Activated naive CD4-positive, alpha-beta T cell treated with anti-CD3 and anti-CD28 coated beads for 36 hours (primary cell): ENCODE results near the gene XPO4. TPM values are rescaled to one million over a fixed set of nuclear protein-coding genes. Genes with fewer than 3 reads are reported as not detected.

Source experiments
- CTCF ChIA-PET: fragments of 350-600 bp; sonication (Branson Sonifier 250); formaldehyde crosslinking; loops from one replicate; lab custom pipeline; 2021; ENCODE audit warnings: antibody characterized with exemption; lab: Charles Lee
- DNase-seq: peaks from one replicate; pipeline ENCODE4 v3.0.0-alpha.2; 2020
- H3K27ac Mint-ChIP-seq: one replicate; pipeline ENCODE4 v1.8.0; 2021; ENCODE audit warnings: mild to moderate bottlenecking, mixed read lengths
- H3K27me3 Mint-ChIP-seq: one replicate; pipeline ENCODE4 v1.8.0; 2021; ENCODE audit warnings: low read depth, mixed read lengths
- H3K36me3 Mint-ChIP-seq: one replicate; pipeline ENCODE4 v1.8.0; 2021; ENCODE audit warnings: low read depth, mixed read lengths
- H3K4me1 Mint-ChIP-seq: one replicate; pipeline ENCODE4 v1.8.0; 2021; ENCODE audit warnings: low read depth, mixed read lengths
- H3K4me3 Mint-ChIP-seq: one replicate; pipeline ENCODE4 v1.8.0; 2021; ENCODE audit warnings: mild to moderate bottlenecking, moderate library complexity, mixed read lengths
- H3K9me3 Mint-ChIP-seq: one replicate; pipeline ENCODE4 v1.8.0; 2021; ENCODE audit warnings: mixed read lengths
- intact Hi-C: fragments of 100-400 bp; cut with micrococcal nuclease; formaldehyde crosslinking; loops from one replicate; pipeline ENCODE4 v1.15.1; 2023
- total RNA-seq, 2 experiments: library from RNA; stranded (reverse); gene quantifications; one replicate each; pipeline ENCODE4 v1.2.3, GENCODE V29; 2021

Gene XPO4
- total RNA-seq, 2 experiments from 2014 or later: 20.4 to 21.2 TPM

DNA sequence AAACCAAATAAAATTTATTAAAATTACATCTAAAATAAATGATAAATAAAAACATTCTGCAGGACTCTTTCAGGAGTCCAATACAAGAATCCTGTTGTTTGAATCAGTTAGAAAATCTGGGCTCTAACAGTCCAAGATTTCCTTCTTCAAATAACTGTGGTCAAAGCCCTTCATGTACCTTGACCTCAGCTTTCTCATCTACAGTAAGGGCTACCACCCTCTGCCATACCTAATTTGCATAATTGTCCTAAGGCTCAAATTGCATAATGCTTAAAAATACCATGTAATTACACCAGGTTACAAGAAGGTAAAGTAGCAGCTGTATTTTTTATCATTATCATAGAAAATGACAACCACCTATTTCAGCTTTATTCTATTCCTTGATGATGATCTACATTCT, 54.3 kb downstream of the XPO4 start:
- Mint-ChIP-seq H3K4me3 (no peak overlapping the region), H3K4me1 (no peaks in the 10 kb centered on the region), H3K27me3 (no peaks in the 10 kb centered on the region), H3K9me3 (no peaks in the 10 kb centered on the region), H3K27ac (no peak overlapping the region), H3K36me3 (no peaks in the 10 kb centered on the region)
- intact Hi-C loops: no loop called here
- DNase-seq: no peak
- CTCF ChIA-PET: interaction anchor here (0.8 to 3.9 kb wide), 3 partner anchors 16 to 126 kb away, joined by 3 to 18 read pairs (median 3); no protein-coding TSS in a partner anchor

DNA sequence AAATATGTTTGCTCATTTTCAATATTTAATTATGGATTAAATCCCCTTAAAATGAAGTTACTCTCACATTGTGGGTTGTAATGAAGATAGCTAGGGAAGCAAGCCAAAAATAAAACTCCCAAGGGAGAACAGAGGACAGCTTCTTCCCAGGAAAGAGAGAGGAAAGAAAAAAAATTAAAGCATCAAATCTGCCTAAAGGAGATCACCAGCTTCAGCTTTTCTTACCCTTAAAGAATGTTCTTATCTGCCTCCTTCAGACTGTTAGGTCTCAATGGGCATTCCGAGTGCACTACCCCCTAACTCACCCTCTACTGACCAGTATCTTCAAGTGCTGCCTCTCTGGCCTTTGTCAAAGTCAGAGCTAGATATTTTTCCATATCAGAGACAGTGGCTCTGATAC, 55.2 kb downstream of the XPO4 start:
- CTCF ChIA-PET: interaction anchor here (1.6 to 3.9 kb wide), 2 partner anchors 16 to 18 kb away, joined by 3 to 18 read pairs; no protein-coding TSS in a partner anchor
- no peak overlapping the region for H3K27ac Mint-ChIP-seq
- H3K9me3 Mint-ChIP-seq: no peaks in the 10 kb centered on the region
- no peak for DNase-seq
- H3K4me3 Mint-ChIP-seq: no peak overlapping the region
- H3K36me3 Mint-ChIP-seq: peaks cover 4% of the 10 kb centered on the region
- no peaks in the 10 kb centered on the region for H3K4me1 Mint-ChIP-seq
- H3K27me3 Mint-ChIP-seq: no peaks in the 10 kb centered on the region
- intact Hi-C loops: no loop called here

DNA sequence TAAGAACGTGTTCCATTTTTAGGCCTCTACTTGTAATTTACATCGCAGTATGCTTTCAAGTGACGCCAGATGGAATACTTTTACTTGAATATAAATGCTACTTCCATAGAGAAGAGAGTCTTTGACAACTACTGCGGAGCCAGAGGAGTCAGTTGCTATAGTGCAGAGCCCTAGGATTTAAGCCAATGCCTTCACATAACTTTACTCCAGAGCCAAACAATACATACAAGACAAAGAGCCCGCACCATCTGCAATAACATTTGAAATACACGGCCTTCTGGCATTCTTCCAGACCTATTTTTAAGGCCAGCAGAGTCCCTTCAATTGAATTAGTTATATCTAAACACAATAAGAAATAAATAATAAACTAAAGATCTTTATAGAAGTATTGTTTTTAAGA, 59.4 kb downstream of the XPO4 start:
- no peak overlapping the region for H3K4me3 Mint-ChIP-seq
- no peaks in the 10 kb centered on the region for H3K27me3 Mint-ChIP-seq
- CTCF ChIA-PET: interaction anchor here (3.6 kb wide), 1 partner anchor 14 kb away, joined by 21 read pairs; no protein-coding TSS in a partner anchor
- intact Hi-C loops: no loop called here
- H3K36me3 Mint-ChIP-seq: peaks cover 24% of the 10 kb centered on the region
- H3K9me3 Mint-ChIP-seq: no peaks in the 10 kb centered on the region
- no peak overlapping the region for H3K27ac Mint-ChIP-seq
- peaks cover 2% of the 10 kb centered on the region for H3K4me1 Mint-ChIP-seq
- DNase-seq: no peak

DNA sequence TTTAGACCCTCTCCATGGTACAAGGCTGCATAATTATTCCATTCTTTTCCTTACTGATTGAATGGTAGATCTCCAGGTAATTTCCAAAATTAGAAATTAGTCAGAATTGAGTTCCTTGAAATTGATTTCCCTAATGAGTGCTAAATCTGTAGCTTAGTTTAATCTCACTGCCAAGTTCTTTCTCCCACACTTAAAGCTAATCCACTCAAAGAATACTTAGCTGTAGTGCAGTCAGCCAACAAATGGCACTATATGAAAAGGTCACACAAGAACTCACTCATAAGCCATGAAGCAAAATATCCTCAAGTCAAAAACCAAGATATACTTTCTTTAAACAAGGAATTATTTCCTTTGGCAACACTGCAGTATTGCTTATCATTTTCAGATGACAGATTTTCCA, 62.0 kb downstream of the XPO4 start:
- no peak for DNase-seq
- H3K36me3 Mint-ChIP-seq: peaks cover 38% of the 10 kb centered on the region
- H3K9me3 Mint-ChIP-seq: no peaks in the 10 kb centered on the region
- intact Hi-C loops: no loop called here
- CTCF ChIA-PET: interaction anchor here (1.3 to 3.6 kb wide), 4 partner anchors 8 to 345 kb away, joined by 3 to 21 read pairs (median 4); no protein-coding TSS in a partner anchor
- H3K27ac Mint-ChIP-seq: no peak overlapping the region
- H3K27me3 Mint-ChIP-seq: no peaks in the 10 kb centered on the region
- H3K4me1 Mint-ChIP-seq: peaks cover 2% of the 10 kb centered on the region
- no peak overlapping the region for H3K4me3 Mint-ChIP-seq

DNA sequence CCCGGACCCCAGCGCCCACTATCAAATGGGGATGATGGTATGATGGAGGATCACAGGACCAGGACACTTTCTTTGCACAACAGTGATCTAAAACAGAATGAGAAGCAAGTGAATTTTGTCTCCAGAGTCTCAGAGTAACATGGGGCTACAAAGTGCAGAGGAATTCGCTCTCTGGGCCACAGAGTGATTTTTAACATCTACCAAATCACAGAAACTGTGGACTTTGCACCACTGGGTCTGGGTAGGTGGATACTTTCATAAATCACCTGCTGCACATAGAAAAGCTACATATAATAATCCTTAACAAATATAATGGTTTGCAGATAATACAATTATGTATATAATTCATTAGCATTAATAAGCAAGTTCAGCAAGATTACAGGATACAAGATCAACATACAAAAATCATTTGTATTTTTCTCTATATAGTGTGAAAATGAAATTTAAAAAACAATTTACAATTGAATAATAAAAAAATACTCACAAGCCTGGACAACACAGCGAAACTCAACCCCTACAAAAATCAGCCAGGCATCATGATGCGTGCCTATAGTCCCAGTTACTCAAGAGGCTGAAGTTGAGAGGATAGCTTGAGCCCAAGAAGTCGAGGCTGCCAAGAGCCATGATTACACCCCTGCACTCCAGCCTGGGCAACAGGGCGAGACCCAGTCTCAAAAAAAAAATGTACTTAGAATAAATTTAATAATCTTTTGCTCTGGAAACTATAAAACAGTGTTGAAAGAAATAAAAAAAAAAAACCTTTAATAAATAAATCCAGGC, 68.5 kb downstream of the XPO4 start:
- Mint-ChIP-seq H3K9me3 (no peaks in the 10 kb centered on the region), H3K4me3 (no peak overlapping the region), H3K27me3 (no peaks in the 10 kb centered on the region), H3K4me1 (no peaks in the 10 kb centered on the region), H3K36me3 (peaks cover 26% of the 10 kb centered on the region), H3K27ac (no peak overlapping the region)
- CTCF ChIA-PET: interaction anchor here (0.7 kb wide), 1 partner anchor 54 kb away, joined by 3 read pairs; no protein-coding TSS in a partner anchor
- DNase-seq: no peak
- intact Hi-C loops: no loop called here

DNA sequence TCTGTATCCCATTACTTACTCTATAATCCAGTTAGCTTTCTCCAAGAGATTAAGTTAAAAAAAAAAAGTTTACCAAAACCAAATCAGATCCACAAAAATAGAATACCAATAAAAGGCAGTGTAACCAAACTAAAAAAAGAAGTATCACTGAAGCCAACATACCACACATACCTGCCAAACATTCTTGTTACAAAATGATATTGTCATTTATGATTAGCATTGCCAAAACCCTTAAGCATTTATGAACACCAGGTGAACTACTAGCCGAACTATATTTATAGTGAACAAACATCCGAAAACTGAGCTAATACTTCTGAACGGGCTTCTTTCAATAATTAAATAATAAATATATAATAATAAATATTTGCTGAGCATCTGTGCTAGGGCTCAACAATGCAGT, 69.7 kb downstream of the XPO4 start:
- H3K9me3 Mint-ChIP-seq: no peaks in the 10 kb centered on the region
- DNase-seq: no peak
- CTCF ChIA-PET: interaction anchor here (0.7 kb wide), 1 partner anchor 8 kb away, joined by 3 read pairs; no protein-coding TSS in a partner anchor
- H3K4me1 Mint-ChIP-seq: peaks cover 6% of the 10 kb centered on the region
- peaks cover 24% of the 10 kb centered on the region for H3K36me3 Mint-ChIP-seq
- H3K27ac Mint-ChIP-seq: no peak overlapping the region
- no peaks in the 10 kb centered on the region for H3K27me3 Mint-ChIP-seq
- intact Hi-C loops: no loop called here
- no peak overlapping the region for H3K4me3 Mint-ChIP-seq

DNA sequence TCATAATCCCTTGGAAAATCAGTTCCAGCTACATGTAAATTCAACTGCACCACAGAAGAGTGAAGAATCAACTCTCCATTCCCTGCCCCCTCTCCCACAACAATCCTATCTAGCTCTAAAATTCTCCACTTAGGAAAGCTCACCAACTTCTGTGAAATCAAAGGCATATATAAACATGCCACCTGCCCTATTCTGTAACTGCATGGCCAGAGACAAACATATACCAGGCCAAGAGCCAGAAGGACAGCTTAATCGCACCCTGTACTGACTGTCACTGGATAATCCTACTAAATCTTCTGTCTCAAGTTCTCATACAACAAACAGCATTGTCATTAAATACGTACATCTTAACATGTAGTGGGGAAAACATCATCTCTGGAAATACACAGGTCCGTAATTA, 70.6 kb downstream of the XPO4 start:
- CTCF ChIA-PET: interaction anchor here (0.9 kb wide), 1 partner anchor 17 kb away, joined by 3 read pairs; no protein-coding TSS in a partner anchor
- DNase-seq: no peak
- intact Hi-C loops: no loop called here
- H3K36me3 Mint-ChIP-seq: peaks cover 16% of the 10 kb centered on the region
- H3K4me1 Mint-ChIP-seq: peaks cover 6% of the 10 kb centered on the region
- H3K27ac Mint-ChIP-seq: no peak overlapping the region
- no peaks in the 10 kb centered on the region for H3K27me3 Mint-ChIP-seq
- H3K9me3 Mint-ChIP-seq: no peaks in the 10 kb centered on the region
- H3K4me3 Mint-ChIP-seq: no peak overlapping the region

DNA sequence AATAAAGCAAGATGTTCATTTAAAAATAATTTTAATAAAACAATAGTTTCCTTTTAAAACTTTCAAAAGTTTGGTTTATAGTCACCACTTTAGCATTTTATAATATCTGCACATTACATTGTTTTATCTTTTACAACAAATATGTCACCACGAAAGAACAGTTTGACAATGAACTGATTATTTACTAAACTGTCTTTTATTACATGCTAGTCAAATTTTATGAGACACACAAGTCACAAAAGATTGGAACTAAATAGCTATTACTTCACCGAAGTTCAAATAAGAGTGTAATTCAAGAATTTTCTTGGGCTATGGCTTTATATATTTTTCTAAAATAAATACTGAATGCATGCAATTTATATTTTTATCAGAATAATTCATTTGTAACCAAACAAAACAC, 71.3 kb downstream of the XPO4 start:
- no peaks in the 10 kb centered on the region for H3K27me3 Mint-ChIP-seq
- peaks cover 6% of the 10 kb centered on the region for H3K4me1 Mint-ChIP-seq
- no peaks in the 10 kb centered on the region for H3K9me3 Mint-ChIP-seq
- CTCF ChIA-PET: interaction anchor here (0.9 kb wide), 1 partner anchor 18 kb away, joined by 3 read pairs; no protein-coding TSS in a partner anchor
- no peak for DNase-seq
- H3K36me3 Mint-ChIP-seq: peaks cover 13% of the 10 kb centered on the region
- no peak overlapping the region for H3K4me3 Mint-ChIP-seq
- no peak overlapping the region for H3K27ac Mint-ChIP-seq
- intact Hi-C loops: no loop called here

DNA sequence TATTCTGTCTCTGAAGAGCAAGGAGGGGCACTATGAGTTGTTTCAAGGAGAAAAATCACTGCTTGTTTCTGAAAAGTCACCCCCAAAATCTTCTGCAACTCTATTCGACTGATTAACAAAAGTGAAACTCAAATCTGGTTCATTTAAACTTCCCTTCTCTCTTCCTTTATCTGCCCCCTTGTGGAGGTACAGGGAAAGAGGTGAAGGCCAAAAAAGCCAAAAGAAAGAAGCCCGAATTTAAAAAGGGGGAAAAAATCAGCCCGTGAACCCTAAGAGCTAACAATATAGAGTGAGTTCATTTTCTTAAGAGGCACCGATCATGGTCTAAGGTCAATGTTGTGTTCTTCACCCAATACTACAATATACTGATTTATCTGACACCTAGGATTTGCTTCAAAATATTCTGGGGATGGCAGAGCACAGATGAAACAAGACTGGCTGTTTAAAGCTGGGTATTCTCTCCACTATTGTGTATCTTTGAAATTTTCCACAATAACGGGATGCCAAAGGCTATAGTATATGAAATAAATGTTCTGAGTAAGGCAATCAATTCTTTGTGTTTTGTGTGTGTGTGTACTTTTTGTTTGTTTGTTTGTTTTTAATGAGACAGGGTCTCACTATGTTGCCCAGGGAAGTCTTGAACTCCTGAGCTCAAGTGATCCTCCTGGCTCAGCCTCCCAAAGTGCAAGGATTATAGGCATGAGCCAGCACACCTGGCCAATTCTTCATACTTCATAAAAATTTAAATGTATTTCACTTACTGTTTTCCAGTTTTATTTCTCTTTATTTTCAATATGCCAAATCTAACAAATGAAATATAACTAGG, 73.8 kb downstream of the XPO4 start:
- Mint-ChIP-seq H3K27ac (no peak overlapping the region), H3K9me3 (no peaks in the 10 kb centered on the region), H3K27me3 (no peaks in the 10 kb centered on the region), H3K36me3 (peaks cover 7% of the 10 kb centered on the region), H3K4me1 (peaks cover 6% of the 10 kb centered on the region), H3K4me3 (no peak overlapping the region)
- intact Hi-C loops: loop anchor here (1.0 to 2.0 kb wide), 7 partner anchors 56 to 646 kb away; partner anchors contain the start of gene EEF1AKMT1
- DNase-seq: peak; percentile 47
- CTCF ChIA-PET: interaction anchor here (0.7 to 3.6 kb wide), 19 partner anchors 10 to 632 kb away, joined by 3 to 40 read pairs (median 7); partner anchors contain the start of gene IL17D

GRCh38 chr13:20826843-20827560, 75.5 kb downstream of the XPO4 start:
- Mint-ChIP-seq H3K27ac (no peak overlapping the region), H3K36me3 (peaks cover 6% of the 10 kb centered on the region), H3K4me1 (peaks cover 6% of the 10 kb centered on the region), H3K4me3 (no peak overlapping the region), H3K9me3 (no peaks in the 10 kb centered on the region), H3K27me3 (no peaks in the 10 kb centered on the region)
- CTCF ChIA-PET: interaction anchor here (0.6 to 3.6 kb wide), 5 partner anchors 64 to 626 kb away, joined by 3 to 40 read pairs (median 4); no protein-coding TSS in a partner anchor
- intact Hi-C loops: no loop called here
- DNase-seq: no peak

DNA sequence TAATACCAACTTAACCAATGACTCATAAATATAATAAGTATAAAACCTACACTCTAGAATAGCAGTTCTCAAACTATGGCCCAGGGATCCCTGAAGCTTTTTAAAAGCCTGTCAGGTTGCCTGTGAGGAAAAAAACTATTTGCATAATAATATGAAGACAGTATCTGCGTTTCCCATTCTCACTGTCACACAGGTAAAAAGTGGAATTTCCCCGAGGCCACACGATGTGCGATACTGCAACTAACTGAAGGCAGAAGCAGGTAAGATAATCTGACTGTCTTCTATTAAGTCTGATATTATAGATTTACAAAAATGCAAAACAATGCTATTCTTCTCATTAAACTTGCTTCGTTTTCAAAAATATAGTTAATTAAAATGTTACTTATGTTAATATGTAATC, 76.2 kb downstream of the XPO4 start:
- Mint-ChIP-seq H3K4me3 (no peak overlapping the region), H3K36me3 (peaks cover 9% of the 10 kb centered on the region), H3K27ac (no peak overlapping the region), H3K9me3 (no peaks in the 10 kb centered on the region), H3K4me1 (peaks cover 10% of the 10 kb centered on the region), H3K27me3 (no peaks in the 10 kb centered on the region)
- CTCF ChIA-PET: interaction anchor here (0.6 to 3.6 kb wide), 4 partner anchors 310 to 645 kb away, joined by 3 to 40 read pairs (median 3); no protein-coding TSS in a partner anchor
- intact Hi-C loops: no loop called here
- DNase-seq: no peak
